IMR-90 (cell line): ENCODE results near the gene MAFG. TPM values are rescaled to one million over a fixed set of nuclear protein-coding genes. Genes with fewer than 3 reads are reported as not detected.

ENCODE experiments used
- ATAC-seq: fragments of 200-7000 bp; cut with Tn5 transposase; 2 replicates; pipeline ENCODE4 v1.9.1; 2020; ENCODE audit warnings: low read depth, mild to moderate bottlenecking, moderate library complexity
- BruUV-seq: library from RNA; stranded (reverse); fragments of 400-500 nt; replicated peaks from 2 replicates; lab custom pipeline; 2021; lab: Mats Ljungman, UMichigan
- CTCF ChIA-PET: fragments of 300-600 bp; formaldehyde crosslinking; extraction: SDS; loops from one replicate; lab custom pipeline; 2021; ENCODE audit warnings: antibody characterized with exemption; lab: Yijun Ruan, JAX
- POLR2A ChIA-PET: fragments of 300-600 bp; sonication (Branson Sonifier 250); formaldehyde crosslinking; loops from one replicate; lab custom pipeline; 2022; ENCODE audit warnings: antibody characterized with exemption; ENCODE audit not compliant: unreplicated experiment; lab: Charles Lee
- DNase-seq: peaks from one replicate; pipeline ENCODE4 v3.0.0; 2013
- H2AFZ ChIP-seq: replicated peaks from 2 replicates; pipeline ENCODE3; 2013; ENCODE audit warnings: low read length, mild to moderate bottlenecking; ENCODE audit not compliant: poor library complexity
- H2AK5ac ChIP-seq: 2 replicates; pipeline ENCODE4 v1.6.1; 2013; ENCODE audit warnings: low read depth, low read length, inconsistent platforms
- H2AK9ac ChIP-seq: replicated peaks from 2 replicates; pipeline ENCODE3; 2013; ENCODE audit warnings: mild to moderate bottlenecking, low read depth, low read length, moderate library complexity; ENCODE audit not compliant: poor library complexity
- H2BK120ac ChIP-seq: 2 replicates; pipeline ENCODE4 v1.6.1; 2013; ENCODE audit warnings: low read depth, low read length, inconsistent platforms
- H2BK15ac ChIP-seq: 3 replicates; pipeline ENCODE4 v1.6.1; 2013; ENCODE audit warnings: low read depth, low read length, inconsistent platforms
- H2BK20ac ChIP-seq: 2 replicates; pipeline ENCODE4 v1.6.1; 2013; ENCODE audit warnings: low read depth, mild to moderate bottlenecking, inconsistent platforms, low read length, moderate library complexity
- H2BK5ac ChIP-seq: 2 replicates; pipeline ENCODE4 v1.6.1; 2013; ENCODE audit warnings: mild to moderate bottlenecking, low read depth, low read length, inconsistent platforms; ENCODE audit not compliant: poor library complexity, severe bottlenecking
- H3K14ac ChIP-seq: replicated peaks from 2 replicates; pipeline ENCODE4 v1.6.1; 2013; ENCODE audit warnings: low read depth, low read length, inconsistent platforms
- H3K18ac ChIP-seq: 2 replicates; pipeline ENCODE4 v1.6.1; 2013; ENCODE audit warnings: low read depth, low read length, control low read depth
- H3K23ac ChIP-seq: 2 replicates; pipeline ENCODE4 v1.6.1; 2013; ENCODE audit warnings: low read depth, low read length, inconsistent platforms
- H3K27ac ChIP-seq: 2 replicates; pipeline ENCODE4 v1.5.1; 2013; ENCODE audit warnings: mild to moderate bottlenecking, control low read depth, low read length; ENCODE audit not compliant: insufficient read depth
- H3K27me3 ChIP-seq: 2 replicates; pipeline ENCODE4 v1.6.1; 2013; ENCODE audit warnings: low read length; ENCODE audit not compliant: control insufficient read depth, insufficient read depth
- H3K36me3 ChIP-seq: 2 replicates; pipeline ENCODE4 v1.6.1; 2013; ENCODE audit warnings: low read length, mixed read lengths; ENCODE audit not compliant: control insufficient read depth, insufficient read depth
- H3K4ac ChIP-seq: 2 replicates; pipeline ENCODE4 v1.6.1; 2013; ENCODE audit warnings: low read depth, low read length, inconsistent platforms
- H3K4me1 ChIP-seq: 2 replicates; pipeline ENCODE4 v1.6.1; 2013; ENCODE audit warnings: low read length, mixed read lengths; ENCODE audit not compliant: control insufficient read depth, insufficient read depth
- H3K4me2 ChIP-seq: 2 replicates; pipeline ENCODE4 v1.6.1; 2013; ENCODE audit warnings: low read depth, mild to moderate bottlenecking, control low read depth, low read length, moderate library complexity
- H3K4me3 ChIP-seq: 2 replicates; pipeline ENCODE4 v1.5.1; 2013; ENCODE audit warnings: low read depth, mild to moderate bottlenecking, control low read depth, low read length, moderate library complexity; ENCODE audit not compliant: insufficient read depth
- H3K56ac ChIP-seq: 2 replicates; pipeline ENCODE4 v1.6.1; 2013; ENCODE audit warnings: low read length, inconsistent platforms; ENCODE audit not compliant: insufficient read depth; ENCODE audit errors: extremely low read depth
- H3K79me1 ChIP-seq, 2 experiments: 2 replicates each; pipeline ENCODE4 v1.6.1; 2013; ENCODE audit warnings: low read length in 2 of 2, inconsistent platforms in 1 of 2, low read depth in 1 of 2
- H3K9ac ChIP-seq: 2 replicates; pipeline ENCODE4 v1.6.1; 2013; ENCODE audit warnings: low read depth, low read length, control low read depth
- H3K9me1 ChIP-seq: 2 replicates; pipeline ENCODE4 v1.6.1; 2013; ENCODE audit warnings: low read length, inconsistent platforms; ENCODE audit not compliant: insufficient read depth
- H3K9me3 ChIP-seq: 2 replicates; pipeline ENCODE4 v1.6.1; 2013; ENCODE audit warnings: low read length; ENCODE audit not compliant: control insufficient read depth, insufficient read depth
- H4K20me1 ChIP-seq: 2 replicates; pipeline ENCODE4 v1.6.1; 2013; ENCODE audit warnings: low read length, inconsistent platforms; ENCODE audit not compliant: insufficient read depth
- H4K5ac ChIP-seq: 2 replicates; pipeline ENCODE4 v1.6.1; 2013; ENCODE audit warnings: mild to moderate bottlenecking, low read depth, low read length, control low read depth
- H4K8ac ChIP-seq, 2 experiments: 2 replicates each; pipeline ENCODE4 v1.6.1; 2013; ENCODE audit warnings: low read depth in 2 of 2, low read length in 2 of 2, control low read depth in 1 of 2, inconsistent platforms in 1 of 2
- H4K91ac ChIP-seq: 2 replicates; pipeline ENCODE4 v1.6.1; 2013; ENCODE audit warnings: low read depth, low read length, inconsistent platforms; ENCODE audit not compliant: insufficient read depth
- CTCF ChIP-seq: conservative IDR thresholded peaks from 2 replicates; pipeline ENCODE4 v1.5.1; 2012; ENCODE audit warnings: mild to moderate bottlenecking, low read depth, low read length, improper control_type of control experiment
- RAD21 ChIP-seq: IDR thresholded peaks from 2 replicates; pipeline ENCODE4 v1.6.1; 2012; ENCODE audit warnings: low read length, improper control_type of control experiment
- WGBS, 2 experiments: methylation state at CpG; one replicate each; pipeline versions ENCODE4 v1.1.5 to v1.1.7; 2013; ENCODE audit warnings: missing lambda C conversion rate in 2 of 2; ENCODE audit not compliant: insufficient read length in 1 of 2; ENCODE audit errors: extremely low coverage in 2 of 2; 5-methylcytosine and 5-hydroxymethylcytosine counted together
- dilution Hi-C: fragments of 300-500 bp; cut with HindIII; formaldehyde crosslinking; loops from one replicate; pipeline ENCODE4 v1.14.3; 2018; ENCODE audit warnings: low sequenced_read_pairs; ENCODE audit not compliant: unreplicated experiment
- in situ Hi-C: fragments of 300-500 bp; cut with MboI; formaldehyde crosslinking; loops from 3 replicates; pipeline ENCODE4 v1.14.3; 2019; ENCODE audit warnings: low sequenced_read_pairs, inconsistent platforms, mixed read lengths
- intact Hi-C: fragments of 100-400 bp; cut with micrococcal nuclease; formaldehyde crosslinking; loops from 2 replicates; pipeline ENCODE4 v1.10.0; 2022
- polyA plus RNA-seq, 3 experiments: library from polyadenylated mRNA; depleted of rRNA; stranded (reverse); fragments of >200 nt; gene quantifications; 2 replicates each; pipeline ENCODE4 v1.2.3, GENCODE V29; 2012; ENCODE audit warnings: low replicate concordance in 1 of 3
- total RNA-seq: library from RNA; depleted of rRNA; stranded (reverse); fragments of >200 nt; gene quantifications from 2 replicates; pipeline ENCODE4 v1.2.3, GENCODE V29; 2012

Gene MAFG
- total and polyA plus RNA-seq, 2 of the 4 experiments (the other 2 are of a cell fraction), result 6.1 to 15.4 TPM

DNA sequence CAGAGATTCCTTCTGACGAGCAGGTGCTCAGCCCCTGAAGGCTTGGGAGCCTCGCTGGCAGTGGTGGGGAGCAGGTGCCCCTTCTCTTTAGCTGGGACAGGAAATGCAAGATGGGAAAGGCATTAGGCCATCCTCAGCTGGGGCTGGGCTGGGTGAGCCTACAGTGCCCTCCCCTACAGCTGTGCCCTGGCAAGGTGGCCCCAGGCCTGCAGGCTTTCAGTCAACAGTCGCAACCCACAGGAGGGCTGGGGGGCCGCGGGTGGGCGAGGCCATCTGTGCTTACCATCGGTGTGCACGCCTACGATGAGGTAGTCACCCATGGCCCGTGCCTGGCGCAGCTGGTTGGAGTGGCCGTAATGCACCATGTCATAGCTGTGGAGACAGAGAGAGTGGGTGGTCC, 18.3 kb downstream of the MAFG start:
- Histone ChIP-seq H2BK15ac (no peak overlapping the region), H3K9me1 (0 out of 2 replicates have a peak, but pooled peaks cover 4% of the 10 kb centered on the region), H2BK120ac (no peak overlapping the region), H3K9me3 (no peaks in the 10 kb centered on the region), H3K14ac (no peak overlapping the region), H4K5ac (no peak overlapping the region), H3K27ac (no peak overlapping the region), H3K4me1 (peaks cover 5% of the 10 kb centered on the region), H4K91ac (no peak overlapping the region), H3K23ac (no peak overlapping the region), H2AK9ac (peak overlapping the region; percentile 35), H3K18ac (no peak overlapping the region), H2BK20ac (no peak overlapping the region), H4K8ac (no peak overlapping the region), H3K4me2 (no peak overlapping the region), H3K56ac (no peak overlapping the region), H3K79me1 (peaks cover 0 to 22% of the 10 kb centered on the region in 2 experiments; a peak in 3 of 4 replicates), H3K36me3 (peaks cover 34% of the 10 kb centered on the region), H2BK5ac (no peak overlapping the region), H3K4ac (no peak overlapping the region), H3K9ac (no peak overlapping the region), H3K27me3 (no peaks in the 10 kb centered on the region), H2AK5ac (no peak overlapping the region), H4K20me1 (peaks cover 14% of the 10 kb centered on the region), H2AFZ (no peak overlapping the region), H3K4me3 (no peak overlapping the region)
- ATAC-seq, result no peak
- dilution Hi-C loops, result no loop called here
- 98% methylated on average over 7 of the region's 12 CpGs; no CpG with 5 or more reads in 1 of the 2 experiments for WGBS, 2 experiments
- ChIA-PET CTCF (no interaction called here), POLR2A (no interaction called here)
- in situ Hi-C loops, result no loop called here
- DNase-seq, result no peak
- intact Hi-C loops, result no loop called here
- TF ChIP-seq CTCF (no peak), RAD21 (no peak)
- no TSS peak for BruUV-seq
